ENCODE data around the gene ZDHHC11. TPM values are rescaled to one million over a fixed set of nuclear protein-coding genes. Genes with fewer than 3 reads are reported as not detected.

Gene ZDHHC11
- total and polyA plus RNA-seq, 2 experiments from 2014 or later: 8.0 to 29.1 TPM

GRCh38 chr5:883475-884181 is 32.8 kb upstream of the ZDHHC11 start (continued):
- no peak for TF ChIP-seq ZNF462 (CRISPR knock-in tag; IDR thresholded peaks at IDR 0.05)
- TF ChIP-seq EZH2phosphoT487 (IDR thresholded peaks at IDR 0.05; ENCODE audit: unreplicated experiment): no peak
- no peak for TF ChIP-seq ZNF114 (CRISPR knock-in tag; IDR thresholded peaks at IDR 0.05)
- no peak for TF ChIP-seq POLR2AphosphoS5 (IDR thresholded peaks at IDR 0.05; ENCODE audit: low read depth)
- no peak for TF ChIP-seq EZH2 (IDR thresholded peaks at IDR 0.05; ENCODE audit: low read depth, unreplicated experiment)

GRCh38 chr5:882253-883183 is 31.7 kb upstream of the ZDHHC11 start:
- Histone ChIP-seq H3K27ac (ENCODE audit: low read depth) (no peak overlapping the region), H3K36me3 (ENCODE audit: insufficient read depth) (peaks cover 41% of the 10 kb centered on the region), H3F3A (replicated peaks; ENCODE audit: low read depth) (peaks cover 8% of the 10 kb centered on the region; the same call in 1 of the 2 replicates), H2AFZ (no peak overlapping the region), H4K20me1 (replicated peaks; ENCODE audit: insufficient read depth) (peaks cover 28% of the 10 kb centered on the region), H3K9me2 (ENCODE audit: insufficient read depth) (no peaks in the 10 kb centered on the region), H3K79me2 (replicated peaks; ENCODE audit: insufficient read depth) (peaks cover 59% of the 10 kb centered on the region), H3K4me3 (no peak overlapping the region), H3K4me1 (ENCODE audit: insufficient read depth) (no peaks in the 10 kb centered on the region), H3K27me3 (ENCODE audit: insufficient read depth) (no peaks in the 10 kb centered on the region), H3K4me2 (no peak overlapping the region)
- peaks cover 19% of the 10 kb centered on the region for H3K27me3 Mint-ChIP-seq (ENCODE audit: insufficient read depth, low read depth, poor library complexity)
- no peak for TF ChIP-seq REST (IDR thresholded peaks at IDR 0.05; ENCODE audit: unreplicated experiment)
- no peaks in the 10 kb centered on the region; the same call in 2 of the 3 replicates for H3K4me1 Mint-ChIP-seq
- peaks cover 80% of the 10 kb centered on the region for H3K36me3 Mint-ChIP-seq (ENCODE audit: low read depth)
- no peak overlapping the region; the same call in 2 of the 3 replicates for H3K4me3 Mint-ChIP-seq
- H3K27ac Mint-ChIP-seq: no peak overlapping the region; the same call in 1 of the 2 replicates
- no peak for ATAC-seq
- peaks cover 6% of the 10 kb centered on the region for H3K9me3 Mint-ChIP-seq
- no peak for DNase-seq (ENCODE audit: low spot score)
